NCI-H2029 treated with DMSO at 0.1 percent for 48 hours (cell line): ENCODE results near the gene G2E3.
"Not testable (repeated sequence)": the region's sequence is repeated elsewhere in the genome, so short reads cannot be mapped to it uniquely, and the experiment has no call there.

Experiments
- DNase-seq: peaks from one replicate; lab custom pipeline; 2025; lab: John Stamatoyannopoulos, UW

The G2E3 gene

DNA sequence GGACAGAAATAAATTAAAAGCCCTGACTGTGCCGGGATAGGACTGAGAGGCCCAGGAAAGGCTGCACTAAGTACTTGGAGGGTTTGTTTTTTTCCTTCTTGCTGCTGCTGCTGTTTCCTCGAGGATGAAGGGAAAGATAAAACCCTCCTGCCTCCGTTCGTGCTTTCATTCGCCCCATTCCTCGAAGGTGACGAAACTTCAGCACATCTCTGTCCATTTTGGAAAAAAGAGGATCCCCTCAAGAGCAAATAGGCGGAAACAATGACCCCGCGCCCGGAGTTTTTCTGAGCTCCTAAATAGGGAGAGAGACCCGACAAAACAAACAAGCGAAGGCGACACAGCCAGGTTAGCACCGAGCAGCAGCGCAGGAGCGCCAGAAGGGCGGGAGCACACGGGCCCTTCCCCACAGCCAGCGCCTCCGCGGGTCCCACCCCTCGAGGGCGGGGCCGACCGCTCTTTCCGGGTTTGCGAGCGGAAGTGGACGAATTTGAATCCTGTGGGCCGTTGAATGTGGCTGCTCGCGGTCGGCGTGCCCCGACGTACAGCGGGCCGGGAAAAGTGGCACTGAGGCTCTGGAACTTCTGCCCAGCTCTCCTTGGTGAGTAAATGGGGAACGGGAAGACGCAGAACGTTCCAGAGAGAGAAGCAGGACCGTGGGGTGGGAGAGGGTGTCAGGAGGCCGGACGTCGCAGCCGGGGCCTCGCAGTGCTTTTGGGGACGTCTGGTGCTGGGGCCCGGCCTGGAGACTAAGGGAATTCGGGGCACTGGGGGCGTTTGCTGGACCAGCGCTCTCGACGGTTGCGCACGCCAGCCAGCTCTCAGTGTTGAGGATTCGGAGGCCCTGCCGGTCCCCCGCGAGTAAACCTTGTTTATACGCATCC, at the start of gene G2E3:
Gene G2E3 (plus strand): TSS at position 484 of the 881 bp plus-strand sequence. CDS start 21,922 bp downstream, outside the sequence.
- peak; percentile 81 for DNase-seq

DNA sequence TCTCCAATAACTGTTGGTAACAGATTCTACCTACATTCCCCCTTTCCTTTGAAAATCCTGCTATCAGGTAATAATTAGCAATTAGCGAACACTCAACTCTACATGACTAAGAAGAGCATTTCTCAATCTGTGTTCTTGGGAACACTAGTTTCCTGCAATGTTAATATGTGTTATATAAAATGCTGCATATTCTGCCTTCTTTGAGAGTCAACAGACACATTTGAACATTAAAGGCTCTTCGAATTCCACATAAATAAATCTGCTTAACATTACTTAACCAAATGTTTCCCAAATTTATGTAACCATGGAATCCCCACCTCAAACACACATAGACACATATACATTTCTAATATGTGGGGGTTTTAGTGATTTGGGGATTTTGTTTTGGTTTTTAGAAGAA, 41.2 kb upstream of the G2E3 start:
- no peak for DNase-seq

- peak; percentile 47 for DNase-seq
Observed at GRCh38 chr14:30518867-30519560, 39.9 kb upstream of the G2E3 start.

DNA sequence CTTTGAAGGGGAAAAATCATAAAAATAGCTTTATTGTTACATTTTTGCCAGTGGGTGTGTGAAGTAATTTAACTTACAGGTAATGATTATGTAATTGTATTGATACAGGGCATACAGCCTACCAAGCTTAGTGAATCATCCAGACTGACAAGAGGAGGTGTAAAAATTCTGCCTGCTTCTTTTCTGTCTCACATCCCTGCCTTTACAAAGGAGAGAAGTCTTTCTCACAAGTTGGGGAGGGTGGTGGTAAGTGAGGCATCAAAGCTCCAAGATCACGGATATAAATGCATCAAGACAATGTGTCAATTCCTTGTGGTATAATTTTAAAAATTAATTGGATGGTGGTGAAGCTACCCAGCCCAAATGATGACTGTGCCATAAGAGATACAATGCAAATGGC, 39.0 kb upstream of the G2E3 start:
- DNase-seq: no peak

DNA sequence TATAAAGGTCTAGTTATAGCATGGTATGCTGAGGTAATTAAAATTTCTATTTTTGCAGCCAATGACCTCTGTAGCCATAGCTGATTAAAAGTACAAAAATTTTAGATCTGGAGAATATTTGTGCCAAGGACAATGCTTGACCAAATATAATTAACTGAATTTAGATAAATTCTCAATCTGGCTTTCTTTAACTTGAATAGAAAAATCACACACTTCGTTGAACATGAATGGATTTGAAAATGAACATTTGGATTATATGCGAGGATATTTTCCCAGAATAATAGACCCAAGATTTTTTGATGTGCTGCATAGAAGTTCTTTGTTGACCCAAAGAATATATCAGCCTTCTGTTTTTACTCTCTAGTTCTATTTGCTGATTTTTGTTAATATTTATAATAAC, 38.4 kb upstream of the G2E3 start:
- DNase-seq: no peak

- peak; percentile 37 for DNase-seq
Observed at GRCh38 chr14:30521899-30522736, 36.8 kb upstream of the G2E3 start.

GRCh38 chr14:30525833-30526232, 33.1 kb upstream of the G2E3 start:
- DNase-seq: no peak

DNA sequence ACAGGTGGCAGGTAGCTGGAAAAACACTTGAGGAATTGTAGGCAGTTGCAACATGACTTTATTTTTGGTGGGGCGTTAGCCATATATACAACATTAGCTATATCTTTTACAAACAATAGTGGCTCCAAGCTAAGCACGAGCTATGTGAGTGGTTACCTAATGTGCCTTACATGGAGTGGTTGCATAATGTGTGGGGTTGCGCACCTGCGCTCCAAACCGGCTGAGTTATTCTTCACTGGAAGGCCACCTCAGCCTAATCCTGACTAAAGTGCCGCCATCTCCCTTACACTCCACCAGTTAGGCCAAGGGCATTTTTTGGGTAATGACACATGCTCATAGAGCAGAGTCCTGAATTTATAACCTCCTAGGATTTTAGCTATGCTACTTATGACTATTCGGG, 31.8 kb upstream of the G2E3 start:
- no peak for DNase-seq

- DNase-seq: no peak
Observed at GRCh38 chr14:30528119-30528518, 30.8 kb upstream of the G2E3 start.

DNA sequence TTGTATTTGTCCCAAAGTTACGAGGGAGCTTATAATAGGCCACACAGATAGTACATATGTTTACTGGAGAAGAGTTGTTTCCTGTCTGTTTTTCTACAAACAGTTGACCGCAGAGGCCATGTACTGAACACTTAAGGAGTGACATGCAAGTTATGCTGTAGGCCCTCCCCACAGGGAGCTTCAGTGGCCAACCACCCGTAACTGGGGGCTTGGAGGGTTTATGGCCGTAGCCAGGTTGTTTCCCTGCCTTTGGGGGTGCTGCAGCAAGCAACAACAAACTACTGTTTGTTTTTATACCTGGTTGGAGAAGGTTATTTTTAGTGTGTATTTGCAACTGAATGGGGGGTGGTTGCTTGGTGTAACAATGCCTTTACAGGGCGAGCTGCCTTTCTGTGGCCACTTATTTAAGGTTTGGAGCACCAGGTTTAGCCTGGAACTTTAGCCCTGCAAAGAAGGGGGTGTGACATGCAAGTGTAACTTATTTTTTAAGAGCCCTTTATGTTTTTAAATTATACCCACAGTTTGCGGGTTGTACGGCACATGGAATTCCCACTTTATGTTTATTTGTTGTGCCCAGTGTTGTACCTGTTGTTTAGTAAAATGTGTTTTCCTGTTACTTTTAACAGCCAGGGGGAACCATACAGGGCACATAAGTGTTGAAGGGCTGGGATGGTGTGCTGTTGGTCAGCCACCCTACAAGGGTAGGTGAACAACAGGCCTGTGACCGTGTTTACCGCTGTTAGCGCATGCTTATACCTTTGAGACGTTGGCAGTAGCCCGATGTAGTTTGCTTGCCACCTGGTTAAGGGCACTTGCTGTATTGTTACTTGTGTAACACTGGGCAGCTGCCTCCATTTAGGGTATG, 29.9 kb upstream of the G2E3 start:
- DNase-seq: no peak

- DNase-seq: no peak
Observed at GRCh38 chr14:30532264-30532663, 26.7 kb upstream of the G2E3 start.

- no peak for DNase-seq
Observed at GRCh38 chr14:30533126-30533525, 25.8 kb upstream of the G2E3 start.

- no peak for DNase-seq
Observed at GRCh38 chr14:30541318-30541717, 17.6 kb upstream of the G2E3 start.

DNA sequence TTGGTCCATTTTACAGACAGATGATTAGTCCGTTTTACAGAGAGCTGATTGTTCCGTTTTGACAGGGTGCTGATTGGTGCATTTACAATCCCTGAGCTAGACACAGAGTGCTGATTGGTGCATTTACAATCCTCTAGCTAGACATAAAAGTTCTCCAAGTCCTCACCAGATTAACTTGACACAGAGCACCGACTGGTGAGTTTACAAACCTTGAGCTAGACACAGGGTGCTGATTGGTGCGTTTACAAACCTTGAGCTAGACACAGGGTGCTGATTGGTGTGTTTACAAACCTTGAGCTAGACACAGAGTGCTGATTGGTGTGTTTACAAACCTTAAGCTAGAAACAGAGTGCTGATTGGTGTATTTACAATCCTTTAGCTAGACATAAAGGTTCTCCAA, 12.2 kb upstream of the G2E3 start:
- not testable (repeated sequence) for DNase-seq

DNA sequence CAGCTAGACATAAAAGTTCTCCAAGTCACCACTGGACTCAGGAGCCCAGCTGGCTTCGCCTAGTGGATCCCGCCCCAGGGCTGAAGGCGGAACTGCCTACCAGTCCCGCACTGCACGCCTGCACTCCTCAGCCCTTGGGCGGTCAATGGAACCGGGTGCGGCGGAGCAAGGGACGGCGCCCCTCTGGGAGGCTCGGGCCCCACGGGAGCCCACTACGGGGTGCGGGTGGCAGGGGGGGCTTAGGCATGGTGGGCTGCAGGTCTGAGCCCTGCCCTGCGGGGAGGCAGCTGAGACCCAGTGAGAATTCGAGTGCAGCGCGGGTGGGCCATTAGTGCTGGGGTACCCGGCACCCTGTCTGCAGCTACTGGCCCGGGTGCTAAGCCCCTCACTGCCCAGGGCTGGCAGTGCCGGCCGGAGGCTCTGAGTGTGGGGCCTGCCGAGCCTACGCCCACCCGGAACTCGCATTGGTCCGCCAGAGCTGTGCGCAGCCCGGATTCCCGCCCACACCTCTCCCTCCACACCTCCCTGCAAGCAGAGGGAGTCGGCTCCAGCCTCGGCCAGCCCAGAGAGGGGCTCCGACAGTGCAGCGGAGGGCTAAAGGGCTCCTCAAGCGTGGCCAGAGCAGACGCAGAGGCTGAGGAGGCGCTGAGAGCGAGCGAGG, 11.4 kb upstream of the G2E3 start:
- DNase-seq: no peak

DNA sequence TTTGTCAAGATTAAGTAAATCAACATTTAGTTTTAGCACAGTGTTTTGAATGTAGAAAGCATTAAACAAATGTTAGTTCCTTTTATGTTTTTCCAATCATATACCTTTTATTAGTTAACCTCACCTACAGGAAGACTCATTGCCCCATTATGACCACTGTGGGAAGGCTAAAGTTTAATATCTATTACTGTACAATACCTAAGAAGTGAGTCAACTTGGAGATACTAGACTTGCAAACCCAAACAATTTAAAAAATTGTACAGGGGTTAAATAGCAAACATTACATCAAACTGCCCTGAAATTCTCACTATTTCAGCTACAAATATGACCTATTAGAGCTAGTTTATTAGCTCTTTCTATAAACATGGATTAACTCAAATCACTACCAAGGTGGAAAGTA, 8.6 kb upstream of the G2E3 start:
- no peak for DNase-seq

DNA sequence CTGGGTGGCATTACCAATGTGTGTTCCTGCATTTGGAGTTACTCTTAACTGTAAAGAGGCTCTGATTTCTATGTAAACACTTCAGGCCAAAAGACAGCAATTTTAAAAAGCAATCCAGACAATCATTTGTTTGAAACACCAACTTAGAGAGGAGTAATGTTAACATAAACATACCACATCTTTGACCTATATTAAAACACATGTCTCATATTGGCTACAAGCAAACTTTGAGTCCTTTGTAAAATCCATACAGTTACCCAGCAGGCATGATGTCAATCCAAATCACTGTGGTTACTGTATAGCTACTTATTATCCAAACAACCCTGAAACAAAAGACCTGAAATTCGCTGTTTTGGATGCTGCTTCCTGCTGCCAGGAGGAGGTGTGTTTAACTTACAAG, 7.5 kb upstream of the G2E3 start:
- DNase-seq: peak; percentile 73

- DNase-seq: no peak
Observed at GRCh38 chr14:30553311-30553989, 5.5 kb upstream of the G2E3 start.

DNA sequence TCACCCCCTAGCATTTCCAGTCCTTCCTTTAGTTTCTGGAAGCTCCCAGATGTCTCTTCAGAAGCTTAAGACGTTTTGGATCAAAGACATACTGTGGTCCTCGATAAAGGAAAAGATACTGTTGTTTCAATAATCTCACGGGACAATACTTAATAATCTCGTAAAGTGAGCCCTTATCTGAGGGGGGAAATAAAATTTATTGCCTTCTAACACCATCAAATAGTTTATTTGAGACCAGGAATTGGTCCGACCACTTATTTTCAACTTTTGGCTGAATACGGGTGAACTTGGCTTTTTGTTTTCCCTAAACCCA, 640 bp upstream of the G2E3 start:
- no peak for DNase-seq

- peak; percentile 25 for DNase-seq
Observed at GRCh38 chr14:30559638-30560091, 707 bp downstream of the G2E3 start.
